OCI-LY7 (cell line): ENCODE measurements around the gene FAM136A.

ENCODE experiments used
- CTCF ChIP-seq: fragments of 200-600 bp; sonication (generic); conservative IDR thresholded peaks from 2 replicates; pipeline ENCODE4 v1.5.1; 2014; ENCODE audit warnings: mild to moderate bottlenecking, antibody characterized with exemption, low read length, moderate library complexity, mixed read lengths
- EZH2phosphoT487 ChIP-seq: fragments of 200-600 bp; sonication (generic); IDR thresholded peaks from 2 replicates; pipeline ENCODE4 v1.6.1; 2018; ENCODE audit warnings: low read depth, borderline replicate concordance, mild to moderate bottlenecking, mixed run types, antibody characterized with exemption, low read length, moderate library complexity, mixed read lengths

- TF ChIP-seq CTCF, result no peak
- no peak for TF ChIP-seq EZH2phosphoT487
These were observed 29.1 kb upstream of the FAM136A start for GRCh38 chr2:70331012-70331411.
